HEK293T (cell line): ENCODE data around the gene GNA12.

Experiments used
- ARNT ChIP-seq: fragments of 450-650 bp; IDR thresholded peaks from 2 replicates; pipeline ENCODE4 v1.6.1; 2017; ENCODE audit warnings: mild to moderate bottlenecking
- BHLHE40 ChIP-seq: fragments of 450-650 bp; IDR thresholded peaks from 2 replicates; pipeline ENCODE4 v1.6.1; 2016; ENCODE audit warnings: mild to moderate bottlenecking, moderate library complexity, borderline replicate concordance
- ELF4 ChIP-seq: fragments of 450-650 bp; IDR thresholded peaks from 2 replicates; pipeline ENCODE4 v1.6.1; 2017; ENCODE audit warnings: antibody characterized with exemption
- FOXA1 ChIP-seq: fragments of 450-650 bp; IDR thresholded peaks from 2 replicates; pipeline ENCODE4 v1.6.1; 2016; ENCODE audit warnings: mild to moderate bottlenecking
- FOXK2 ChIP-seq: fragments of 450-650 bp; IDR thresholded peaks from 2 replicates; pipeline ENCODE4 v1.6.1; 2016; ENCODE audit warnings: mild to moderate bottlenecking
- FOXM1 ChIP-seq: fragments of 450-650 bp; IDR thresholded peaks from 2 replicates; pipeline ENCODE4 v1.6.1; 2017; ENCODE audit warnings: mild to moderate bottlenecking, borderline replicate concordance
- HDGF ChIP-seq: fragments of 450-650 bp; IDR thresholded peaks from 2 replicates; pipeline ENCODE4 v1.6.1; 2017; ENCODE audit warnings: antibody characterized with exemption, borderline replicate concordance
- L3MBTL2 ChIP-seq: fragments of 450-650 bp; conservative IDR thresholded peaks from 2 replicates; pipeline ENCODE4 v1.6.1; 2016; ENCODE audit warnings: mild to moderate bottlenecking
- LEF1 ChIP-seq: fragments of 450-650 bp; IDR thresholded peaks from 2 replicates; pipeline ENCODE4 v1.6.1; 2017; ENCODE audit warnings: mild to moderate bottlenecking, borderline replicate concordance
- PKNOX1 ChIP-seq: fragments of 450-650 bp; IDR thresholded peaks from 2 replicates; pipeline ENCODE4 v1.6.1; 2016
- SP1 ChIP-seq: fragments of 450-650 bp; IDR thresholded peaks from 2 replicates; pipeline ENCODE4 v1.6.1; 2017
- SUZ12 ChIP-seq: fragments of 450-650 bp; IDR thresholded peaks from 2 replicates; pipeline ENCODE4 v1.6.1; 2016; ENCODE audit warnings: mild to moderate bottlenecking
- TARDBP ChIP-seq: fragments of 450-650 bp; IDR thresholded peaks from 2 replicates; pipeline ENCODE4 v1.6.1; 2016
- ZNF384 ChIP-seq: fragments of 450-650 bp; IDR thresholded peaks from 2 replicates; pipeline ENCODE4 v1.6.1; 2016

- TF ChIP-seq FOXK2 (no peak), L3MBTL2 (no peak), ZNF384 (no peak), FOXM1 (no peak), BHLHE40 (no peak), TARDBP (no peak), SUZ12 (no peak), ELF4 (no peak), ARNT (no peak), SP1 (no peak), HDGF (no peak), PKNOX1 (no peak), LEF1 (no peak), FOXA1 (no peak)
Observed at GRCh38 chr7:2815875-2816245, 28.2 kb downstream of the GNA12 start.
